Measurements from ENCODE around the gene CADM1.
A peak's percentile ranks its signal among the peaks of the same experiment; 100 is the strongest.

Gene CADM1

DNA sequence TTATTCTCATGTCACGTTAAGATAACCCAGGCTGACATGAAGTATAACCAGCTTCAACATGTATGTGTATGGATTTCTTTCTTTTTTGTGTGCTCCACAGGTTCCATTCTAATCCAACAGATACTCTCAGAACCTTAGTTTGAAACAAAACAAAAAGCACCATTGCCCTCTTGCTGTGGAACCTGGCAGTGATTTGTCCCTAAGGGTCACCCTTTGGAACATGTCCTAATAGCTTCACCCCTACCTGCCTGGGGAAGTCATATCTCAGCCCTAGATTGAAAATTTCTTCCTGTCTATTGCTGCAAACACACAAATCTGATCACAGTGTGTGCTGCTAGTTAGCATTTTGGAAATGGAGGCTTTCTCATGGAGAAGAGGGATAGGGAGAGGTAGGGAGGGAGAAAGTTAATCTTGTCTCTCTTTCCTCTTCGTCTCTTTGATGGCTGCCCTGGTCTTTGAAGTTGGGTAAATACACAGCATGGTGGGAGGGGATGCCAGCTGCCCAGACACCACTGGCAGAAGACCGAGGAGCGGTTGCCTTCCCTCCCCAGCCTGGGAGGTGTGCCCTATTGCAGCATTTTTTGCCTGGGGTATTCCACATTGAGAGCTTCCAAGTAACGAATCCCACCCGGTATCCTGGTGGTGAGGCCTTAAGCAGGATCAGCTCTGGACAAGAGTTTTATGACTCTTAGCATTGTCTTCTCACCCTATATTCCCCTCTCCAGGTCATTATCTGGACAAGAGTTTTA, 11.6 kb upstream of the CADM1 start:
- DNase-seq = no peak

DNA sequence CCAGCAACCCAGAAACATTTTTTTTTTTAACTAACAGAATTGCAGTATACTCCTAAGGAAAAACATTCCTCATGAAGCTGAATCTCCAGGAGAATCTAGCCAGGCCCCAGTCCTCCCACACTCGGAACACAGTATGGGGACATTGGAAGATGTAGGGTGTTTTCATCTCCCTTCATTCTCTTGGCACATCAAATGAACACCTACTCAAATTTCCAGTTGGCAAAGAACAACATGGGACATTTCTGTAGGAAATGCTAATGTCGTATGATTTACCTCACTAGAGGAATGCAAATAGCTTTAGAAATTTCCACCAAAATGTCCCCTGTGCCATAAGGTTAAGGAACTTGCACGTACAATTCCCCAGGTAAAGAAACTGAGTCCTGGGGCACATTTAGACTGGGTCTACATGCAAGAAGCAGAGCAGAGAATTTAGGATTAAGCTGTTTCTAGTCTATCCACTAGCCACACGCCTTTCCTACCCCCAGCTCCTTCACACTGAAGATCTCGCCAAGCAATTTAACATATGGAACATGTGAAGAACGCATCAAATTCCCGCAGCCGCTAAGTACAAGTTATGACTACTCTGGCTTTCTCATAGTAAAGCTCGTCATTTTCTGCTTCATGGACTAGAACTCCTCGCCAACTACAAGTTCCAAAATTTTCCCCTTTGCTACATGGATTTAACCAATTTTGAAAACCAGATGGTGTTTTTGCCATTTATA, 2.9 kb upstream of the CADM1 start:
- no peak for DNase-seq

DNA sequence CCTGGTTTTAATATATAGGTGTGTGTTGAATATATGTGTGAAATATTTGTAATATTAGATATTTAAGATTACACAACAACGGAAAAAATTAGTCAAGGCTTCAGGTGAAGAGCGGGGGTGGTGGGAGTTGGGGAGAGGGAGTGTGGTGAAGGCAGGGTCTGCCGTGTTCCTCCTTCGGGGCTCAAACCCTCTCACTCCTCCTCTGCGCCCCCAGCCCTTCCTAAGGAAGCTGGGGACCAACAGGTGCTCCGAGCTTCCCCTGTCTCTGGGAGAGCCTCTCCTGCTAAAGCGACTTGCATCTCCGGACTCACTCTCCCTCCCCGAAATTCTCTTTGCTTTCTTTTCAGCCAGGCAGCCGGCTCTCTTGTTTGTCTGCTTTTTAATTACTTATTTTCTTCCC, 960 bp upstream of the CADM1 start:
- no peak for DNase-seq

DNA sequence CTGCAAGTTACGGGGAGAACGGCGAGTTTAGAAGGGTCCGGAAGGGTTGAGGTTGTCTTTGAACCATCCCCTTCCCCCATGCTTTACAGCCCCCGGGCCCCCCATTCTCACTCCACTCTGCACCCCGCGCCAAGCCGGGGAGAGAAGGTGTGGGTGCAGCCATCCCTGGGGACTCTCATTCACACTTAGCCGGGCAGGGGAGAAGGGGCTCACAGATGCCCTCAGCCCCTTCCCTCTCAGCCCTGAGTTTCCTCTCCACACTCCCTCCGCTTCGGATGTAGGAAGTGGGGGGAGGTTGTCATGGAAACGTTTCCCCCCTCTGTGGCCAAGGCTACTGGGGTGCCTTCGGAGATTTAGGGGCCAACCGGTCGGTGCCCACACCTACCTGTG, 334 bp downstream of the CADM1 start:
- no peak for DNase-seq

DNA sequence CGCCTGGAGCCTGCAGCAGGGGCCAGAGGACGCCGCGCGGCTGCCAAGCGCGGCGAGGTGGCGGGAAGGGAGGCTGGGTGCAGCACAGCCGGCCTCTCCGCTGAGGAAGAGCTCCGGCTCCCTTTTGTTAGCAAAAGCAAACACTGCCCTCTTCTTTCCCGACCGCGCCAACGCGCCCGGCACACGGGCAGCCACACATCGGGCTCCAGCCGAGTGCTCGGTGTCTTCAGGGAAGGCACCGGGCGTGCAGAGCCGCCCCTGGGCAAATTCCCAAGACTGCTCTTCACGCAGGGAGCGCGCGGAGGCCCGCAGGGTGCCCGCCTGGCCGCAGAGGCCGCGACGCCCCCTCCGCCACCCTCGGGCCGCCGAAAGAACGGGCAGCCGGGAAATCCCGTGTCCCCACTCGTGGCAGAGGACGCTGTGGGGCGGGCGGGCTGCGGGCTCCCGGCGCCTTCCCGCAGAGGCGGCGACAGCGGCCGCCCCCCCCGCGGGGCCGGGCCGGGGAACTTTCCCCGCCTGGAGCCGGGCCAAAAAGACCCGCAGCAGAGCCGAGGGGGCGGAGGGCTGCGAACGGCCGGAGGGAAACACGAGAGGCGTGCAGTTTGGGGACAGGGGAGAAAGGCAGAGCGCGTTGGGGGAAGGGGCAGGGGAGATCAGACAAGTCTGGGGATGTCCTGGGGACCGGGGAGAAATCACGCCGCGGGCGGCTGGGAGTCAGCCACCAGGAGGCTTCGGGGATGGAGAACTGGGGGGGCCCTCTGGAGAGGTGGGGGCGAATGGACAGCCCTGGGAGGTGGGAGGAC, 931 bp downstream of the CADM1 start:
- peak; percentile 3 for DNase-seq

DNA sequence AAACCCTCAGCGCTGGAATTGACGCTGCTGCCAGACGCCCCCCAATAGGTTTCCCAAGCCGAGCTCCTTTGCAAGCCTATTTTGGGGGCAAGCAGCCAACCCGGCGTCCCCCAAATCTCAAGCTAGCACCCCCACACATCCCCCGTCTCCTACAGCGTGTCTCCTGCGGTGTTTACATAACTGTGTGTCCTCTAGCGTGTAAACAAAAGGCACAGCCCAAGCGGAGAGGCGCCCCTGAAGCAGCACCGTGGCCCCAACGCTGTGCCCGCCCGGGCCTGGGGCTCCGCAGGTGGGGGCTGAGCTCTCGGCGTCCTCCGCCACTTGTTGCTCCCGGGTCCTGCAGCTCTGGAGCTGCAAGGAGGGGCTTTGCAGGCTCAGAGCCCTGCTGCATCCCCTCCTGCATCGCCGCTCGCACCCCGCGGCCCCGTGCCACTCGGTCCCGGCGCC, 1.6 kb downstream of the CADM1 start:
- no peak for DNase-seq

DNA sequence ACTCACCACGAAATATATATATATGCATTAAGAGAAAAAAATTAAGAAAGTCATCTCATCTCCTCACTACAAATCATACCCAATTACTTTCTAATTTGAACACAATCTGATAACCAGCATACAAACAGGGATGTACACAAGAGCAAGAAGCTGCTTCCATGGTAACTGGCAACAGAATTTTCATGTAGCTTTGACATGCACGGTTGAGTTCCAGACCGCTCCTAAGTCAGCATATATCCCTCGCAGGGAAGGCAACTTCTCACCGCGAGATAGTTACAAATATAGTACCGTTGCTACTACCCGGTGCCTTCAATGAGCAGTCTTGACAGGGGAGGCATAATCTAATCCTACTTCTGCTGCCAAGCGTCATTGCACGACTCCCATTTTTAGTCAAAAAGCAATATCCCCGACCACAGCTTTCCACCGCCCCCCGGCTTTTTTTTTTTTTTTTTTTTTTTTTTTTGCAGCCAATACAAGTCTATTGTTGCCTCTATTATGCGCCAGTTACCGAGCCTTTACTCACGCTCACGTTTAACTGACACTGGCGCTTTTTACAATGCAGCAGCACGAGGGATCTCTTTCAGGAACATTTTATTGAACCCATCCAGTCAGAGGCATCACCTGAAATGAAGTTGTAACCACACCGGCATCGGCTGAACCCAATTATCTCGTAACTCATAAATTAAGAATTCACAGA, 2.2 kb downstream of the CADM1 start:
- DNase-seq = no peak

DNA sequence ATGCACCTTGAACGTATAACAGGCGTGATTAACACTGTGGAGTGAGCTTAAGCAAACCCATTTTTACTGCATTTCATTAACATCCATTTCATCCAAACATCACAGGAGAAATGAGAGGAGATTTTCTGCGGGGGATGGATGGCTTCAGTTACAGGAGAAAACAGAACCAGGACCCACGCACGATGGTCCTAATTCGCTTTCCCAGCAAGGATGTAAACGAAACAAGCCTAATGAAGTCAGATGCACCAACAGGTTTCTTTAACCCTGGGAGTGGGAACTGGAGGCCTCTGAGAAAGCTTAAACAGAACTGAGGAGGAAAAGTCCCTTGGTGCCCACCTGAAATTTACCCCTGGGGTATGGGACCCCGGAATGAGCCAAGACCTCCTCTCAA, 2.7 kb downstream of the CADM1 start:
- no peak for DNase-seq

DNA sequence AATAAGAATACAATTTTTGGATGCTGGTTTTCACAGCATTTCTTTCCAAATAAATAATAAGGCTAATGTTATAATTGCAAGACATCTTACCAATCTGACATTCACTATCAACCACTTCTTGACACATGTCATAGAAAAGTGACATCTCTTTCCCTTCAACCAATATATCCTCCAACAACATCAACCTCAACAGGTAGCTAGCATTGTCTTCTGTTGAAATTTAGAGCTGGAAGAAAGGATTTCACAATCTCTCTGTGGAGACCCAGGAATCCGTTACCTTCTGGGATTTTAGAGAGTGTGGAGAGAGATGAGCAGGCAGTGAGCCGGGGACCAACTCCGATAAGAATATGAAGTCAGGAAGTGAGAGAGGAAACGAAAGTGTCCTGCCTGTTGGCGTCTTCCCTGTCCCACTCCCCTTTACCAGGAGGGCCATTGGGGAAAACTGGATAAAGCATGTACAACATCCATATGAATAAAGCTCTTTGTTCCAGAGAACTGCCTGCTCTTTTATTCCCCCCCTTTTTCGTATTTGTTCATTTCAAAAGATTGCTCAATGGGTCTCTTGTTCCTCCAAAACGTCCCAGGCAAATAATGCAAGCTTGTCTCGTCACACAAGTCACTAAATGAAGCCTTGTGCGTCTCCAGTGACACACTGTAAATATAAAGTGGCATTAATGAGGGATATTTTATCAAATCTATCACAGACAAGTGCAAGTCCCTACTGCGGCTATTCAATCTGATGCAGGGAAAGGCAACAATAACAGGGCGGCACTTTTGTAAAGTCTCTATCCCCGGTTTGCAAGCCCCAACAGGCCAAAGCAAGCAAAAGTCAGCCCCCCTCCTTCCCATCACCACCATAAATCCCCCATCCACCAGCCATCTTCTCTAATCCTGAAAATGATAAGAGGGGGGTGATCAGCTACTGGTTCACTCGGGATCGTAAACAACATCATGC, 3.4 kb downstream of the CADM1 start:
- no peak for DNase-seq

DNA sequence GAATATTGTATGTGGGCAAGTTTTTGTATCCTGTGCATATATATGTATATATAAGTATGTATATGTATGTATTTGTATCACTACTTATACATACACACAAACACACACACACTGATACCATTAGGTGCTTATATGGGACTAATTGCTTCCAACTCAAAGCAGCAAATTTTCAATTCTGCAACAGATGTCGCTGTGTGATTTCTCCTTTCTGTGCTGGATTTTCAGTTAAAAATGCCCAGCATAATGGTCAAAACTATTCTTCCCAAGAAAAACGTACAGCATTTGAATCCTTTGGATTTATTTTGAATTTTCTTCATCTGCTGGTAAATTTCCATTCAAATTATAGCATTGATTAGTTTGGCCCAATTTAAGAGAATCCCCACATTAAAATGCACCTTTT, 4.3 kb downstream of the CADM1 start:
- DNase-seq = no peak

DNA sequence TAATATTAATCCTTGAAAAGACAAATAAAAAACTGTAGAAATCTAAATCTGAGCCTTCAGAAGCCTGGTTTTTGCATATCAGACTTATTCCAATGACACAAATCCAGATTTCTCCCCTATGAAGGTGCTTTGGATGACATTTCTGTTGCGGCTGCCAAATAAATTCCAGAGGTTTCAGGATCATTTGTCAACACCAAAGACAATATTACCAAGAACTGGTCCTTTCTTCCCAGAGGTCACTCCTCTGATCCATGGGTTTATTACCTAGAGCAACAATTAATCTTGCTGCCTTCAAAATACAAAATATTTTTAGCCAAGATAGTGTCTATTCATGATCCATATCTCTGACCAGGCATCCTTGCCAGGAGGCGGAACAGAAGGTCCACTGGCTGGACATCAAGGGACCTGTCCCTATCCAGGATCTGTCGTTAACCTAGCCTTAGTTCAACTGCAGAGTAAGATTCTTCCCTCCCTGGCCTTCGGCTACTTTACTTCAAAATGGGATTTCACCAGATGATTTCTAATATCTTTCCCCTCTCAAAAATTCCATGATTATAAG, 4.9 kb downstream of the CADM1 start:
- no peak for DNase-seq

DNA sequence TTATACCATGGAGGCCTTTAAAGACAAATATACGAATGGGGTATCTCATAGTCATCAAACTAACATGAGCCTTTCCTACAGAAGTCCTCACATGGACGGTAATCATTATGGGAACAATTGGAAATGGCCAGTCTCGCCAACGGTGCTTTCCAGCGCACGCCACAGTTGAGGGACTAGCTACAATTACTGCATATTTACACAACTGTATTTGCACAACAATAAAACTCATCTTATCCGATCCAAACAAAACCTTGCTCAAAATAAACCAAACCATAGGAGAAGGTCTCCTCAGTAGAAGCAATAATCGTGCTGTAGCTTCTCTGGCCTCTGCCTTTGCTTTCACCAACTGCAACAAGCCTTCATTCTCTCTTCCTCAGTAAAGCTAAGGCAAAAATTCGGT, 5.9 kb downstream of the CADM1 start:
- DNase-seq = no peak

DNA sequence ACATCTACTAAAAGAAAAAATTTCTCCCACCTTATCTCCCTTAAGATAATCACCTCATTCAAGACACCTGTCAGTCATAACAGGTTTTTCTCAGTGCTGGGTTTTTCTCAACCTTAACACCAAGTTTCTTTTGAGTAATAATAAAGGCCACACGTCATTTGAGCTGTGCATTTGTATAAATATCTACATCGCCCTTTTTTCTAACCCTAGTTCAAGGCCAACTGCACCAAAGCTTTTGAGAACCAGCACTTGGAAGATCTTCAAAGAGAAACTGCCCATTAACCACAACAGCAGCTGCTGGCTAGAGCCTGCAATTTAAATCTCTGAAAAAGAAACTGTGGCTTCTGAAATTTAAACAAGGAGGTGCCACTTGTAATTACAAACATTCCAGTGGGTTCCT, 6.9 kb downstream of the CADM1 start:
- no peak for DNase-seq

DNA sequence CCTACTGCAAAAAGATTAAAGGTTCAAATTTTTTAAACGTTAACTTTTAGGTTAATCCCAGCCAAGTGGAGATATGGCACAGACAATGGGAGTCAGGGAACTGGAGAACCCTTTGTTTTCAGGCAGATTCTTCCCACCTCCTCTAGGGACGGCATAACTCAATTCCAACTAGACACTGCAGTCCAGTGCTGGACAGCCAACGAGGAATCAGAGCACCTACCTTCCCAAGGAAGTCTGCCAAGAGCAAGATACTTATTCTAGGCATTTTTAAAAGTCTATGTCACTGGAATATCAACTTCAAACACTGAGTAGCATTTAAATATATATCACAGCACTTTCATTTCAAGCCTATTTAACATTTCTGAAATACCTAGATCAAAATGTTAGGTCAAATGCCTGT, 7.3 kb downstream of the CADM1 start:
- DNase-seq = no peak

DNA sequence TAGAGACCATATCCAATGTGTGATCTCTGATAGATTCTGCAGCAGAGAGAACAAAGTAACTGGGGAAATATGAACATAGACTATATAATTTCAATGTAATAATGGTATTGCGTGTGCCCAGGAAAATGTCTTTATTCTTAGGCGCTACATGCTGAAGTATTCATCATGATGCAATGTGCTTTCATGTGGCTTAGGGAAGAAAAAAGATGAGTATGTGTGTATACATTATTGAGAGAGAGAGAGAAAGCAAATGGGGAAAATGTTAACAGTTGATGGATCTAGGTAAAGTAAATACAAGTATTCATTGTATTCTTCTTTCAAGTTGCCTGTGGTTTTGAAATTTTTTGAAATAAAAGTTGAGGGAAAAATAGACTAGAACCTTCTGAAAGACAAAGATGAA, 10.3 kb downstream of the CADM1 start:
- DNase-seq = no peak

DNA sequence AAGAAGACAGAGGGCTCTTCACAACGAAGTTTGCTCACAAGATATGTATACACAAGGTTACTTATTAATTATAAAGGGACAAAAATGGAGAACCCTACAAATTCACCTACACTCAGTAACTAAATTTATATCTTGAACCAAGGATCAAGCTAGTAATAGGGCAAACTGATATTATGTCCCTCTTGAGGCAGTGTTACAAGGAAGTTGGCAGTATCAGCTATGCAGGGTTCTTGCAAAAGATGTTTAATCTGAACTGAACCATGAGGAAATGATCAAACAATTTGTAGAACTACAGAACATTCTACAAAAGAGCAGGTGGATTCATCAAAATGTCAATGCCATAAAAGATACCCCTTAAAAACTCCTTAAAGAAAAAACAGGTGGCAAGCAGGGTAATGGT, 10.7 kb downstream of the CADM1 start:
- no peak for DNase-seq

DNA sequence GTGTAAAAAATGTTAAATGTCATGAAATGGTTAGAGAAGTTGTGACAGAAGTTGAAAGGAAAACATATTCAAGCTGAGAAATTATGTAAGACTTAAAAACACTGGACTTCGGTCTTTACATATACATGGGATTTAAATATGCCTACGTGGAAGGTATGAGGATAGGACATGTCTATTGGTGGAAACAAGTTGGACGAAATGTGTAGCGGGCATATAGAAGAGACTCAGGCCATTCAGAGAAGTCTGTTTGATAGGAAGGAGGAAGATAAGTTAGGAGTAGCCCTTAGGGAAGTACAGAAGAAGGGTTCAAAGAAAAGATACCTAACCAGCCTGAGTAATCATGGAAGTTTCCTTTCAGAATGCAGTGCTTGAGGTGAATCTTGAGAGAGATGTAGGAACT, 14.7 kb downstream of the CADM1 start:
- no peak for DNase-seq

DNA sequence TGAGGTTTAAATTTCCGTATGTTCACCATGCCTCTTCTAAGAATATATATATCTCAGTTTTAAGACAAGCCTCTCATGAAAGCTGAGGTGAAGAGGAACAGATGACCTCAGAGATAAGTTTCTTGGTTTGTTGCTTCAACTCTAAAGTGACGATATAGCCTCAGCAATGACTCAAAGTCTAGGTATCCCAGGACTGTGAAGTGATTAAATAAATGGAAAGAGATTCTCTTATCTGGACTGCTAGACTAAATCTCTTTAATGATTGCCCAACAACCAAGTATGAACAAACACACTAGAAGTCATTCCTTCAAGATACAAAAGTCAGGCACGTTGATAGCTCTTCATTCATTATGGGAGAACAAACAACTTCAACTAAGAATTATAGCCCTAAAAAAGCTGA, 15.3 kb downstream of the CADM1 start:
- no peak for DNase-seq

DNA sequence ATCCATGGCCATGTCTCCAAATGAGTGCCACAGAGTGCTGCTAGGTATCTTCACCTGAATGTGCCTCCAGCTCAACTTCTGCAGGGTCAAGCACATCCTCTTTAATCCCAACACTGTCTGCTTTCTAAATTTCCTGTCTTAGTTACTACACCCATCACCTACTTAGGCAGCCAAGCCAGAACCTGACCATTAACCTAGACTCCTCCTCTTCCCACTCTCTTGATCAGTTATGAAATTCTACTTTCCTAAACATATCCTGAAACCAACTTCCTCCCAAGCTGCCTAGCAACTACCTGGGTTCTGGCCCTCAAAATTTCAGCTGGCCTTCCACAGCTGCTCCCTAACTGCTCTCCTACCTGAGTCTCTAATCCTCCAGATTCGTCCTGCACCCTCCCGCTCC, 22.7 kb downstream of the CADM1 start:
- DNase-seq = no peak

DNA sequence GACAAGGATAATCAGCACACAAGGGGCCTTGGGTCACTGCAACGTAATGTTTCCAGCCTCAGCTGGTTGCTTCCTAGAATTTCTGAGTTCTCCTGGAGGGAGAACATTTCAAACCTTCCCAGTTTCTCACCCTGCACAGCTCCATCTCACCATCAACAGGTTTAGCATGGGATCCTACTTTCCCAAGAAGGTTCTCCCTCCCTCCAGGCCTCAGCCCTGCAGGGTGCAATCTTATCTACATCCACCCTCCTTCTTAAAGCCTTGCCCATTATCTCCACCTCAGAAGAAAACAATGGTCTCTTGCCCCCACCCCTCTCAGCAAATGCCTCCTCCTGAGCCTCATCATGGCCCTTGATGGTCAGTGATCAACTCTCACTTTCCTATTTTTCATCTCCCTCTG, 23.6 kb downstream of the CADM1 start:
- DNase-seq = no peak

DNA sequence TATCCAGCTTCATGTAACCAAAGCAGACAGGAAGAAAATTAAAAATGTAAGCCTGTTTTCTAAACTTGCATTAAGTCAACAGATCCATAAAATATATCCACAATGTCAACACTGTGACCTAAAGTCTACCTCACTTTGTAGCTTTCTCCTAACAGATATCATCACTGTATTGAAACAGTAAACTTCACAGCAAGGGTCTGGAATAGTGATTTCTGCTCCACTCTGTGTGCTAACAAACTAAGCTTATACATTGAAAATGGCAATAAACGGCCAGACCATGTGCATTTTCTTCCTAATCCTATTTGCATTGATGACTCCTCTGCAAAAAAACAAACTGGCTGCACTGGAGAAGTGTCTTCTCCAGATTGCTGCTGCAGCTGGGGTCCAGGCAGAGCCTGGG, 26.8 kb downstream of the CADM1 start:
- no peak for DNase-seq
